Midbrain (tissue), 1 donor: ENCODE data around the gene NUDT8.
"Not testable (repeated sequence)": the region's sequence is repeated elsewhere in the genome, so short reads cannot be mapped to it uniquely, and the experiment has no call there.

ENCODE experiments used
- DNase-seq: peaks from one replicate; lab custom pipeline; 2025; lab: John Stamatoyannopoulos, UW

NUDT8 gene

DNA sequence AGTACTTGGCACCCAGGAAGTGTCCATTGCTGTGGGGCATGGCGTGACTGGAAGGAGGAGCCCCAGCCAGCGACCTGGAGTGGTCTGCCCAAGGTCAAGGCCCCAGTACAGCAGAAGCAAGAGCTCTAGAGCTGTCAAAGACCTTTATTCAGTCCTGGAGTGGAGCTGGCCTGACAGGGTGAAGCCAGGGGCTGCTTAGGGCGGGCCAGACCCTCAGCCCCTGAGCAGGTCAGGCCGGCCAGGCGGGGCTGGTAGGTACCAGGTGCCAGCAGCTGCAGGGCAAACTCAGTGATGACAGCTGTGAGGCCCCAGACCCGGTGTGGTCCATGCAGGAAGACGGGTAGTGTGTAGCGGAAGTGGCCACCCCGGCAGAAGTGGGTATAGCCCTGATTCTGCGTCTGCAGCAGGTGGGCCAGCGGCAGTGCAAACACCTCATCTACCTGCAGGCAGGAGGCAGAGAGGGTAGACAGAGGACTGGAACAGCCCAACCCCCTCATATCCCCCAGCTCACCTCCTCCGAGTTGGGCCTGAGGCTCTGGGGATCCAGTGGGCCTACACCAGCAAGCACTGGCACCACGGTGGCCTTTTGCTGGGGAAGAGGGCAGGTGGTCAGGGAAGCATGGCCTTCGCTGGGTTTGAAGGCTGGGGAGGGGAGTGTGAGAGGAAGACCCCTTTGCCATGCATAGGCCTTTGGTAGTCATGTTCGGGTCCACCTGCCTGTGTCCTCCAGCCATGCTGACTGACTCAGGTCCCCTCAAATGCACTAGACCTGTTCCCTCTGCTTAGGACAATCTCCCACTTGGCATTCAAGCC, 1.7 kb downstream of the NUDT8 start:
- DNase-seq: no peak

DNA sequence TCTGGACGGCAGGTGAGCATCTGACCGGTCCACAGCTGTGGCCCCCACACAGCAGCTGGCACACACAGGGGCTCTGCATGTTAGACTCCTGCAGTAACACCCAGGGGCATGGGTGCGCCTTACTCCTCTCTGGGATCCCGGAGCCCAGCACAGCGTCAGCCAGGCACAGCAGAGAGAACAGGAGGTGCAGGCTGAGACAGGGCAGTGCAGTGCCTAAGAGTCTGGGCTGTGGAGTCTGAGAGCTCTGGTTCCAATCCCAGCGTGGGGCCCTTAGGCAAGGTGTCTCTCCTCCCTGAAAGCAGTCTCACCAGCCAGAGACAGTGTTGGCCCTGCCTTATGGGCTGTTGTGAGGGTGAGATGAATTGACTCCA, 2.3 kb downstream of the NUDT8 start:
- no peak for DNase-seq

DNA sequence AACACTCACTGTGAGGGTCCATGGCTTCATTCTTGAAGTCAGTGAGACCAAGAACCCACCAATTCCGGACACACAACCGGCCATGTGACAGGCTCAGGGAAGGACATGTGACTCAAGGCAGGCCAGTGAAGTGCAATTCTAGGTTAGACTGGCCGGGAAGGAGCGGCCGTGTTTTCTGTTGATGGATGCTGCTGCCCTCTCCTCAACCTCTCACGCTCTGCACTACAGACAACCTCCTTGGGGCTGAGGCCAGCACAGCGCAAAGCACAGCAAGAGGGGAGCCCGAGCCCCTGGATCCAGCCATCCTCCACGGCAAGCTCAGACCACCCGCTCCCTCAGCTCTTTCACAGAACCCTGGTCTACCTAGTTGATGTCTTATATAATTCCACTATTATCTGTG, 2.8 kb downstream of the NUDT8 start:
- DNase-seq: no peak

DNA sequence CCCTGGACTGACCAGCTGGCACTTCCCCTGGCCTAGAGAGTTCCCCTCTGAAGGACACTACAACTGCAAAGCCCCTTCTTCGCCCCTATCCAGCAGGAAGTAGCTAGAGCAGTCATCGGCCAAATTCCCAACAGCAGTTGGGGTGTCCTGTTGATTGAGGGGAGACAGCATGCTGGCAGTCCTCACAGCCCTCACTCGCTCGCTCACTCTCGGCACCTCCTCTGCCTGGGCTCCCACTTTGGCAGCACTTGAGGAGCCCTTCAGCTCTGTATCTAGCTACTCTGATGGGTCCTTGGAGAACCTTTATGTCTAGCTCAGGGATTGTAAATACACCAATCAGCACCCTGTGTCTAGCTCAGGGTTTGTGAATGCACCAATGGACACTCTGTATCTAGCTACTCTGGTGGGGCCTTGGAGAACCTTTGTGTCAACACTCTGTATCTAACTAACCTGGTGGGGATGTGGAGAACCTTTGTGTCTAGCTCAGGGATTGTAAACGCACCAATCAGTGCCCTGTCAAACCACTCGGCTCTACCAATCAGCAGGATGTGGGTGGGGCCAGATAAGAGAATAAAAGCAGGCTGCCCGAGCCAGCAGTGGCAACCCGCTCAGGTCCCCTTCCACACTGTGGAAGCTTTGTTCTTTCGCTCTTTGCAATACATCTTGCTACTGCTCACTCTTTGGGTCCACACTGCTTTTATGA, 3.5 kb downstream of the NUDT8 start:
- DNase-seq: not testable (repeated sequence)

DNA sequence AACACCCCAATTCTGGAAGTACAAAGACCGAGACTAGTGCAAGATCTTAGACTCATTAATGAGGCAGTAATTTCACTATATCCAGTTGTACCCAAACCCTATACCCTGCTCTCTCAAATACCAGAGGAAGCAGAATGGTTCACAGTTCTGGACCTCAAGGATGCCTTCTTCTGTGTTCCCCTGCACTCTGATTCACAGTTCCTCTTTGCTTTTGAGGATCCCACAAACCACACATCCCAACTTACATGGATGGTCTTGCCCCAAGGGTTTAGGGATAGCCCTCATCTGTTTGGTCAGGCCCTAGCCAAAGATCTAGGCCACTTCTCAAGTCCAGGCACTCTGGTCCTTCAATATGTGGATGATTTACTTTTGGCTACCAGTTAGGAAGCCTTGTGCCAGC, 5.9 kb downstream of the NUDT8 start:
- DNase-seq: not testable (repeated sequence)

DNA sequence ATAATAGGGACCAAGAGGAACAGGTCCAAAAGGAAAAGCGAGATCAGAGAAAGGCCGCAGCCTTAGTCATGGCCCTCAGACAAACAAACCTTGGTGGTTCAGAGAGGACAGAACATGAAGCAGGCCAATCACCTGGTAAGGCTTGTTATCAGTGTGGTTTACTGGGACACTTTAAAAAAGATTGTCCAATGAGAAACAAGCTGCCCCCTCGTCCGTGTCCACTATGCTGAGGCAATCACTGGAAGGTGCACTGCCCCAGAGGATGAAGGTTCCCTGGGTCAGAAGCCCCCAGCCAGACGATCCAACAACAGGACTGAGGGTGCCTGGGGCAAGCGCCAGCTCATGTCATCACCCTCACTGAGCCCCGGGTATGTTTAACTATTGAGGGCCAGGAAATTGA, 6.8 kb downstream of the NUDT8 start:
- DNase-seq: not testable (repeated sequence)

DNA sequence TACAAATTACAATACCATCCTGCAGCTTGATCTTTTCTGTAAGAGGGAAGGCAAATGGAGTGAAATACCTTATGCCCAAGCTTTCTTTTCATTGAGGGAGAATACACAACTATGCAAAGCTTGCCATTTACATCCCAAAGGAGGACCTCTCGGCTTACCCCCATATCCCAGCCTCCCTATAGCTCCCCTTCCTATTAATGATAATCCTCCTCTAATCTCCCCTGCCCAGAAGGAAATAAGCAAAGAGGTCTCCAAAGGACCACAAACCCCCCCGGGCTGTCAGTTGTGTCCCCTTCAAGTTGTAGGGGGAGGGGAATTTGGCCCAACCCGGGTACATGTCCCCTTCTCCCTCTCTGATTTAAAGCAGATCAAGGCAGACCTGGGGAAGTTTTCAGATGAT, 7.8 kb downstream of the NUDT8 start:
- not testable (repeated sequence) for DNase-seq

DNA sequence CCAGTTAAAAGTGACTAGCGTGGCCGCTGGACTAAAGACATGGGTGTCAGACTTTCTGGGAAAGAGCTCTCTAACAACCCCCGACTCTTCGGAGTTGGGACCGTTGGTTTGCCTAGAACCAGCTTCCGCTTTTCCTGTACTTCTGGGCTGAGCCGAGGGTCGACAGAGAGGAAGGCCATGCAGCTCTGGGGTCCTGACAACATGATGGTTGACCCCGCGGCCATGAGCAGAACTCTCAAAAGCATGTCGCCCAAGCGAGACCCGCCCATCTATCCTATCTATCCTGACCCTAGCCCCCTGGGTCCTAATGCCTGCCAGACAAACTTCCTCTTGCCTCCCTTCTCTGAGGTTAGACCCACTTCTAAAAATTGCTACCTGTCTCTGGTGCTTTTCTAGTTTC, 9.1 kb downstream of the NUDT8 start:
- DNase-seq: not testable (repeated sequence)

DNA sequence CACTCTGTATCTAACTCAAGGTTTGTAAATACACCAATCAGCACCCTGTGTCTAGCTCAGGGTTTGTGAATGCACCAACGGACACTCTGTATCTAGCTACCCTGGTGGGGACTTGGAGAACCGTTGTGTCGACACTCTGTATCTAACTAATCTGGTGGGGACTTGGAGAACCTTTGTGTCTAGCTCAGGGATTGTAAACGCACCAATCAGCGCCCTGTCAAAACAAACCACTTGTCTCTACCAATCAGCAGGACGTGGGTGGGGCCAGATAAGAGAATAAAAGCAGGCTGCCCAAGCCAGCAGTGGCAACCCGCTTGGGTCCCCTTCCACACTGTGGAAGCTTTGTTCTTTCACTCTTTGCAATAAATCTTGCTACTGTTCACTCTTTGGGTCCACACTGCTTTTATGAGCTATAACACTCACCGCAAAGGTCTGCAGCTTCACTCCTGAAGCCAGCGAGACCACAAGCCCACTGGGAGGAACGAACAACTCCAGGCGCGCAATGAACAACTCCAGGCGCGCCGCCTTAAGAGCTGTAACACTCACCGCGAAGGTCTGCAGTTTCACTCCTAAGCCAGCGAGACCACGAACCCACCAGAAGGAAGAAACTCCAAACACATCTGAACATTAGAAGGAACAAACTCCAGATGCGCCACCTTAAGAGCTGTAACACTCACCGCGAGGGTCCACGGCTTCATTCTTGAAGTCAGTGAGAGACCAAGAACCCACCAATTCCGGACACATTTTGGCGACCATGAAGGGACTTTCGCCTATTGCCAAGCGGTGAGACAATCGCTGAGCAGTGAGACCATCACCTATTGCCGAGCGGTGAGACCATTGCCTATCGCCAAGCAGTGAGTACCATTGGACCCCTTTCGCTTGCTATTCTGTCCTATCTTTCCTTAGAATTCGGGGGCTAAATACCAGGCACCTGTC, 9.8 kb downstream of the NUDT8 start:
- DNase-seq: not testable (repeated sequence)

DNA sequence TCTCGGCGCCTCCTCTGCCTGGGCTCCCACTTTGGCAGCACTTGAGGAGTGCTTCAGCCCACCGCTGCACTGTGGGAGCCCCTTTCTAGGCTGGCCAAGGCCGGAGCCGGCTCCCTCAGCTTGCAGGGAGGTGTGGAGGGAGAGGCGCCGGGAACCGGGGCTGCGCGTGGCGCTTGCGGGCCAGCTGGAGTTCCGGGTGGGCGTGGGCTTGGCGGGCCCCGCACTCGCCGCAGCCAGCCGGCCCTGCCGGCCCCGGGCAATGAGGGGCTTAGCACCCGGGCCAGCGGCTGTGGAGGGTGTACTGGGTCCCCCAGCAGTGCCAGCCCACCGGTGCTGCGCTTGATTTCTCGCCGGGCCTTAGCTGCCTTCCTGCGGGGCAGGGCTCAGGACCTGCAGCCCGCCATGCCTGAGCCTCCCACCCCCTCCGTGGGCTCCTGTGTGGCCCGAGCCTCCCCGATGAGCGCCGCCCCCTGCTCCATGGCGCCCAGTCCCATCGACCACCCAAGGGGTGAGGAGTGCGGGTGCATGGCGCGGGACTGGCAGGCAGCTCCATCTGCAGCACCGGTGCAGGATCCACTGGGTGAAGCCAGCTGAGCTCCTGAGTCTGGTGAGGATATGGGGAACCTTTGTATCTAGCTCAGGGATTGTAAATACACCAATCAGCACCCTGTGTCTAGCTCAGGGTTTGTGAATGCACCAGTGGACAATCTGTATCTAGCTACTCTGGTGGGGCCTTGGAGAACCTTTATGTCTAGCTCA, 10.7 kb downstream of the NUDT8 start:
- DNase-seq: not testable (repeated sequence)

DNA sequence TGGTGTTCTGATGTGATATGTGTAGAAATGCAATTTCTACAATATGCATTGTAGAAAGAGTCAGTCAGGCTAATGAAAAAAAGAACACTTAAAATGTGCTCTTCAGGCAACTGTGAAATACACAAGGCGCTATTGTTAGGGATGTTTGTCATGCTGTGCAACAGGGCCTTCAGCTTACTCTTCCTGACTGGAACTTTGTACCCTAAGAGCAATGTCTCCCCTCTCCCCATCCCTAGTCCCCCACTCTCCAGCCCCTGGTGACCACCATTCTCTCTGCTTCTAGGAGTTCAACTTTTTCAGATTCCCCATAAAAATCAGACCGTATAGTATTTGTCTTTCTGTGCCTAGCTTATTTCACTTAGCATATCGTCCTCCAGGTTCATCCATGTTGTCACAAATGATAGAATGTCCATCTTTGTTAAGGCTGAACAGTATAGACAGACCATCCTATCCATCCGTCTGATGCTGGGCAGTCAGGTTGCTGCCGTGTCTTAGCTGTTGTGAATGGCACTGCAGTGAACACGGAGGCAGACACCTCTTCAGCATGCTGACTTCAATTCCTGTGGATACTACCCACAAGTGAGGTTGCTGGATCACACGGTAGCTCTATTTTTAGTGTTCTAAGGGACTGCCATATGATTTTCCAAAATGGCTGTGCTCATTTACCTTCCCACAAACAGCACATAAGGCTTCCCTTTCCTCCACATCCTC, 12.3 kb downstream of the NUDT8 start:
- DNase-seq: no peak

DNA sequence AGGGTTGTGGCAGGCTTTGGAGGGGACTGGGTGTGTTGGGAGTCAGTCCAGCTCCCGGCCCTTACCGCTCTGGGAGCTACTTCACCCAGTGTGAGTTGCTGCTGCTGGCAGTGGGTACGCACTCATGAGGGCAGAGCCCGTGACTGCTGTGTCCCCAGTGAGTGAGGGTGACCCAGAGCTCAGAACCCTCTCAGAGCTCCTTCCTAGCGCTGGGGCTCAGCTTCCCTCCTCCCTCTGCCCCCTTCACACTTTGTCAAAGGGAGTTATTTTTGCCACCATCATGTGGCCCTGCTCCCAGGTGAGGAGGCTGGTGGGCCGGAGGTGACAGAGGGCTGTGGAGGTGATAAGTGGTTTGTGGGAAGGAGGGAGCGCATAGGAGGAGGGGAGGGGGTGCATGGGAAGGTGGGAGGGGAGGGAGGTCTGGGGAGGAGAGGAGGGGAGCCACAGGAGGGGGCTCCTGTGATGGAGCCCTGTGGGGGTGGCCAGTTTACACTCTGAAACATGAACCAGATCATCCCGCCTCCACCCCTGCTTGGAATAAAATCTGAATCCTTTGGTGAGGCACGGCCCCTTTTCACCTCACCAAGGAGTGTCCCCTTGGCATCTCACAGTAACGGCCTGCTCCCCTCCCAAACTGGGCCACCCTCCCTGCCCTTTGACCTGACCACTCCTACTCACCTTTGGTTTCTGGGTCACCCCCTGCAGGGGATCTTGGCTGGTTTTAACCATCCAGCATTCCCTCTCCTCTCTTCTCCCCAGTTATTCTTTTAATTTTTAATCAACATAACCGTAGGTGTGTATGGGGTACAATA, 13.1 kb downstream of the NUDT8 start:
- no peak for DNase-seq

DNA sequence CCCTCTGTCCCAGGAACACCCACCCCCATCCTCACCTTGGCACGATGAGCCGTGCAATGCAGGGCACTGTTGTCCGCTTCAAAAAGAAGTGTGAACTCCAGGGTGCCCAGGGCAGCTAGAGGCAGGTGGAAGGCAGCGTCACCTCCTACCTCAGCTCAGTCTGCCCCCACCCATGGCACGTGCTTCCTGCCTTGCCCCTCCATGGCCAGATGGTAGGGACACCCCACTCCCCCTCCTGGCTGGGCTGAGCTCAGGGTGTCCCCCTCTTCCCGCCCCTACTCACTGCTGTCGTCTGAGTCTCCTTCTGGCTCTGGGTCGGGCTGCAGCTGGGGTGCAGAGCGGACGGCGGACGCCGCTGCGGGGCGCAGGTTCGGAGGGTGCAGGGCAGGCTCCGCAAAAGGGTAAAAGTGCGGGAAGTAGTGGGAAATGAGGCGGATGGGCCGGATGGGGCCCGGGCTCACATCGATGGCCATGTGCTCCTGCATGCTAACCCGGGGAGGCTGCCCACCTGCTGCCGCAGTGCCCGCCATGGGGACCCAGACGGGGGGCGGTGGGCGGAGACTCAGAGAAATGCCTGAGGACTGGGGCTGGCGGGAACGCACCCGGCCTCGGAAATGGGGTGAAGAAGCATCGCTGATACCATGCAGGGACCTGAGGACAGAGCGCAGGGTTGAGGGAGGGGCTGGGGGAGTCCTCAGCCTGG, 13.9 kb downstream of the NUDT8 start:
- DNase-seq: no peak

DNA sequence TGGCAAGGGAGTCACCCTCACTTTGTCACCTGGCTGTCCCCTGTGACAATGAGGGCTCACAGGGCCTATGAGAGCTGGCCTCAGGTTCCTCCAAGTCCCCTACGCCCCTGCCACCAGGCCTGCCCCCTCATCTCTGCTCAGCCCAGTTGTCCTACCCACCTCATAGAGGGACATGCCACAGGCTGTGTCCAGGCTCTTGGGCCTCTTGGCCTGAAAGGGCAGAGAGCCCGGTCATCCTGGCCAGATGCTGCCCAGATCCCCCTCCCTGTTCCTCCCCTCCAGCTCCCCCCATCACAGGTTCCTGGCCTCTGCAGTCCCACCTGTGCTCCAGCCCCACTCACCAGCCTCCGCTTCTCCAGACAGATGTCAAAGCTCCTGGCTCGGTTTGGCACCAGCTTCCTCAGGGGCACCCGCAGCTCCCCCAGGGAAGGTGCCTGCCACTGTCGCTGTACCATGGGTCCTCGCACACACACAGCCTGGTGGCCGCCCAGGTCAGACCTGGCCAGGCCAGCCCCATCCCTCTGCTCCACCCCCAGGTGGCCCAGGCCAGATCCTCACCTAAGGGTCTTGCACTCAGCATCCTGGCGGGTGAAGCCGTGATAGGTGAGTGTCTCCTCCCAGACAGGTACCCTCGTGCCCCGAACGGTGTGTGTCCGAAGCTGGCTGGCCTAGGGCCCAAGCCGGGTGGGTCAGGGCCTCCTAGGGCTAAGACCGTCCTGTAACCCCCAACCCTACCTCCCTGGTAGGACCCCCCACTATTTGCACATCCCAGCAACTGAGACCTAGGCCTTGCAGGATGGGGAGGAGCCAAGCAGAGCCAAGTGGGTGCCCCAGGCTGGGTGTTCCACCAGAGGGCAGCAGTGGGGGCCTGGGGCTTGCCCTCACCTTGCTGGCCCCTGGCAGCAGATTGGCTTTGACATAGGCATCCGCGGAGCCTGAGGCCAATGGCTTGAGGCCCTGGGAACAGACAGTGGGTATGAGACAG, 14.7 kb downstream of the NUDT8 start:
- no peak for DNase-seq

DNA sequence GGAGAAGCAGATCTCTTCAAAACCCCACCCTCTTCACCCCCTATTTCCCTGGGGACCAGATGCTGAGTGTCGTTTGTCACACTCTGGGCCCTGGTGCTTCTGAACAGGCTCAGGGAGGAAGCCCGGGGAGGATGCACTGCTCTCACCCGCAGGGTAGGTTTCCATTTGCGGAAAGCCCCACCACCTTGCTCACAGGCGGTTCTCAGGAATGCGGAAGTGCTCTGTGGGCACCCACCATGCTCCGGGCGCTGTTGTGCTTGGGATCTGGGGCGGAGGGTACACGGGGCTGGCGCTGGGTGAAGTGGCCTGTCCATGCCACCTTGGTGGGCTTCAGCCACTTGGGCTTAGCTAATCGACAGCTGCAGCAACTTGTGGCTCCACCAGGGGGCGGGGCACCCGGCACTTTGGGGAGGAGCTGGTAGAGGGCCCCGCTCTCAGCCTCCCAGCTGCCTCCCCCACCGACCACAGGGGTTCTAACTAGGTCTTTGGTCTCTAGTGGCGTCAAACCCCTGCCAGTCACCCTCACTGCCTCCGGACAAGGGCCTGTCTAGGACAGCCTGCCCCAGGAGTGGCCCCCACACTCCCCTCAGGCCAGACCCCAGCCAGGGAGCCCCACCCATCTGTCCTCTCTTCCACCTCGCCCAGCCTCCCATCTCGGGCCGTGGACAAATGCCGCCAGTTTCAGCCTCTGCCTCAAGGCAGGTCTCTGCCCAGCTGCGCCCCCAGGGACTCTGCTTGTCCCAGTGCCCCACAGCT, 15.6 kb downstream of the NUDT8 start:
- DNase-seq: no peak

DNA sequence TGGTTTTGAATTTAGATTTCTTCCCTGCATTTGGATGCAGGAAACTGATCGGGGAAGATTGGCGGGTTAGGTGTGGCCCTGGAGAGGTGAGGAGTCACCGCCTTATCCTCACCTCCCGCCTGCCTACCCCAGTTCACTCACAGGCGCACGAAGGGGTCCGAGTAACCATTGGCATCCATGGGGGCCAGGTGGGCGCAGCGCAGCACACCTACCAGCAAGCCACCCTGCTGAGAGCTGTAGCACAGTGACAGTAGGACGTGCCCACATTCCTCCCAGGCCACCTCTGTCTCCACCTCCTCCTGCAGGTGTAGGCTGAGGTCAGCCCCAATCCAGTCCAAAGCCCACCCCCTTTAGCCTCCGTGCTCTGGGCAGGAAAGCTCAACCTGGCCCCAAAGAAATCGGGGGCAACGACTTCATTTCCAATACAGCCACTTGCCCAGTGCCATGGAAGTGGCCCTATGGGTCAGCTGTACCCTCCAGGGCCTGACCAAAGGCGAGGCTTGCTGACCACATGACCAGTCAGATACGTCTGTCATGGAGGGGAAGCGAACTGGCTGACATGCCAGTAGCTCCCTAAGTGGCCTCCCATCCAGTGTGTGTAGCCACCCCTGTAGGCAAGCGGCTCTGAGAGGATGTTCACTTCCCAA, 16.3 kb downstream of the NUDT8 start:
- no peak for DNase-seq

DNA sequence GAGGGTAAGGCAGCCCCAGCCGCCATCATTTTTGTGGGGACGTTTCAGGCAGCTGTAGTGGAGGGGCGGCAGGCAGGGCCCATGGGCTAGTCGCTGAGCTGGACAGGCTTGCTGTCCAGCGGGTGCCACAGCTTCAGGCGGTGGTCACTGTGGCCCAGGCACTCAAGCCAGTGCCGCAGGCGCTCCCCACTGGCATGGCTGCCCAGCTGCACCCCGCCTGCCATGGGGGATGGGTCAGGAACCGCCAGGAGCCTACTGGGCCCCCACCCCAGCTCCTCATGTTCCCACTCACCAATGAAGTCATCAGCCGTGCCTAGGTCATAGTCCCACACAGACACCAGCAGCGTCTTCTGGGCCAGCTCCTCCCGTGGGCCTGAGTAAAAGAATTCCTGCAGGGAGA, 17.0 kb downstream of the NUDT8 start:
- DNase-seq: no peak
